22Rv1 (cell line): ENCODE measurements around the gene HTR1D.
"Not testable (repeated sequence)": the region's sequence is repeated elsewhere in the genome, so short reads cannot be mapped to it uniquely, and the experiment has no call there.

Source experiments
- H3K27ac ChIP-seq: fragments of 450-650 bp; 2 replicates; pipeline ENCODE4 v1.5.1; 2017
- ZFX ChIP-seq: fragments of 450-650 bp; IDR thresholded peaks from 2 replicates; pipeline ENCODE4 v1.6.1; 2017; ENCODE audit warnings: antibody characterized with exemption, borderline replicate concordance
- TF ChIP-seq, protein P1 (sequence below): fragments of 450-650 bp; IDR thresholded peaks from 2 replicates; pipeline ENCODE4 v1.5.1; 2017; ENCODE audit warnings: mild to moderate bottlenecking

Gene HTR1D

DNA sequence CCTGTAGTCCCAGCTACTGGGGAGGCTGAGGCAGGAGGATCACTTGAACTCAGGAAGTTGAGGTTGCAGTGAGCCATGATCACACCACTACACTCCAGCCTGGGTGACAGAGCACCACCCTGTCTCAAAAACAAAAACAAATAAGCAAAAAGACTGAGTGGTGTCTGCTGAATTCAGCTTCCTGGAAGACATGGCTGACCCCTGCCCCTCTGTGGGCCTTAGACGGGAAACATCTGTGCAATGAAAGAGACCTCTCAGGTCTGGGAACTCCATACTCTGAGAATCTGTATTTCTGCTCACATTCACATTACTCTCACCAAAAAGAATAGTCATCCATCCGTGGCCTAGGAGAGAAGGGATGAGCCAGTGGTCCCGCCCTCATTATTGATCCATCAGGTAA is 2.0 kb downstream of the HTR1D start:
- no peak overlapping the region for H3K27ac ChIP-seq
- TF ChIP-seq, protein P1, sequence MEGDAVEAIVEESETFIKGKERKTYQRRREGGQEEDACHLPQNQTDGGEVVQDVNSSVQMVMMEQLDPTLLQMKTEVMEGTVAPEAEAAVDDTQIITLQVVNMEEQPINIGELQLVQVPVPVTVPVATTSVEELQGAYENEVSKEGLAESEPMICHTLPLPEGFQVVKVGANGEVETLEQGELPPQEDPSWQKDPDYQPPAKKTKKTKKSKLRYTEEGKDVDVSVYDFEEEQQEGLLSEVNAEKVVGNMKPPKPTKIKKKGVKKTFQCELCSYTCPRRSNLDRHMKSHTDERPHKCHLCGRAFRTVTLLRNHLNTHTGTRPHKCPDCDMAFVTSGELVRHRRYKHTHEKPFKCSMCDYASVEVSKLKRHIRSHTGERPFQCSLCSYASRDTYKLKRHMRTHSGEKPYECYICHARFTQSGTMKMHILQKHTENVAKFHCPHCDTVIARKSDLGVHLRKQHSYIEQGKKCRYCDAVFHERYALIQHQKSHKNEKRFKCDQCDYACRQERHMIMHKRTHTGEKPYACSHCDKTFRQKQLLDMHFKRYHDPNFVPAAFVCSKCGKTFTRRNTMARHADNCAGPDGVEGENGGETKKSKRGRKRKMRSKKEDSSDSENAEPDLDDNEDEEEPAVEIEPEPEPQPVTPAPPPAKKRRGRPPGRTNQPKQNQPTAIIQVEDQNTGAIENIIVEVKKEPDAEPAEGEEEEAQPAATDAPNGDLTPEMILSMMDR: no peak
- no peak for TF ChIP-seq ZFX

DNA sequence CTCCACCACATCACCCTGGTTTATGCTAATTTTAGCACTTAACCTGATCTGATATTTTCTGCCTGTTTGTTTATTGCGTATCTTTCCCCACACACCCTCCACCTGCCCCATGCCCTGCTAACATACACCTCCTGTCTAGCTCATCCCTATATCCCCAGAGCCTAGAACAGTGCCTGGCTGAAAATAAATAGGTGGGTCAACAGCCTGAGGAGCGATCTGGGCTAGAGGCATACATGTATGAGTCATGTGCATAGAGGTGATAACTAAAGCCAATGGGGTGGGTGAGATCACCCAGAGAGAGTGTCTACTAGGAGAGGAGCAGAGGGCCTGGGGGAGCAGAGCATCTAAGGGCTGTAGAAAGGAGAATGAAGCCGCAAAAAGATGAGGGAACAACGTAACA is 2.7 kb downstream of the HTR1D start:
- TF ChIP-seq, protein P1: no peak
- TF ChIP-seq ZFX: no peak
- no peak overlapping the region for H3K27ac ChIP-seq

DNA sequence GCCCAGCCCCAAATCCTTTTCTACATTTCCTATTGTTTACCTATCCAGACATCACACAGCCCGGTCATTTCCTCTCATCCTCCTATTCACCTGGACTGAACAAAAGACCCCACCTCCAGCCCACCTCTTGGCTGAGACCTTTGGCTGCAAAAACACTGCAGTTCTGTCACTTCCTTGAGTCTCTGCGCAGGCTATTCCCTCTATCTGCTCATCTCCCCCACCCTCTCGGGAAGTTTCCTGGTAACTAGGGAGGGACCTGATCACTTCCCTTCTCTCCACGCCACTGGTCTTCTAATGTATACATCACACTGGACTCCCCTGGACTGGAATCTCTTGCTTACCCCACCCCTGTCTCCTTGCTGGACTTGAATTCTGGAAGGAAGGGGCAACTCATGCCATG is 5.3 kb downstream of the HTR1D start:
- TF ChIP-seq, protein P1: no peak
- TF ChIP-seq ZFX: no peak
- no peak overlapping the region for H3K27ac ChIP-seq

DNA sequence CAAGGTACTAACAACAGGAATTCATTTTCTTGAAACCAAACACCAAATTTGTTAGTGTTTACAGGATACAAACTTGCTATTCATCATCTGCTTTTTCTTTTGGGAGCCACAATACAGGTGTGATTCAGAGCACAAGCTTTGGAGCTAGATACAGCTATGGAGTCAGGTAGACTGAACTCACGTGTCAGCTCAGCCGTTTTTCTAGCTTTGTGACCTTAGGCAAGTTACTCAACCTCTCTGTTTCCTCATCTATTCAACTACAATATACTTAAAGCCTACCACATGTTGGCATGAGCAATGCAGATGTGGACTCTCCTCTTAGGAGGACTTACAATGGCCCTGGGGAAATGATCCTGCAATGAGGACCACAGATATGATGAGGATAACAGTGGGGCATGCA is 6.3 kb downstream of the HTR1D start:
- no peak overlapping the region for H3K27ac ChIP-seq
- TF ChIP-seq, protein P1: no peak
- TF ChIP-seq ZFX: no peak

DNA sequence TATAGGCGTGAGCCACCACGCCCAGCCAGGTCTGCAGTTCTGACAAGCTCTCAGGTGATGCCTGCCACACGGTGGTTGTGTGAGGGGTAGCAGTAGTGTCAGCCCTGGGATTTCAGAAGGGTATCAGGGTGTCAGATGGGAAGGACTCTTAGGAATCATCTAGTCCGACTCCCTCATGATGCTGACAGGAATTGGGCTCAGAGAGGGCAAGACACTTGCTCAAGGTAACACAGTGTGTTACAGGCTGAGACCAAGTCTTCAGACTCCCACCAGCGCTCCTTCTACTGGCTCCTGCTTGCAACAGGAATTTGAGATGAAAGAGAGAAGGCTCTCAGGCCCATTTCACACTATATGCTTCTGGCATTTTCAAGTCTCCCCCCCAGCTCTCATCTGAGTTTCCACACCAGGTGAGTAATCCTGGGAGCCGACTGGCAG is 6.9 kb downstream of the HTR1D start:
- H3K27ac ChIP-seq: no peak overlapping the region
- TF ChIP-seq, protein P1: no peak
- TF ChIP-seq ZFX: no peak

DNA sequence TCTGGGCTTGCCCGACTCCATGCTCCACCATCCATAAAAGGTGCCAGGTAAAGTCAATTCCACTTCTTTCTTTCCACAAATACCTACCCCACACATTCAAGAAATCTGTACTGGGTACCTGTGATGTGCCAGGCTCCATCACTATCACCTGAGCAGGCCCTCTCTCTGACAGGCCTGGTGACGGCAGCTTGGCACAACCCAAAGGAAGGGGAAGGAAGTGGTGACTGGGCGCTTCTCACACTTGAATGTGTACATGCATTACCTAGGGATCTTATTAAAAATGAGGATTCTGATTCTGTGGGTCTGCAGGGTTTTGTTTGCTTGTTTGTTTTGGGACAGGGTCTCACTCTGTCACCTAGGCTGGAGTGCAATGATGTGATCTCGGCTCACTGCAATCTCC is 7.5 kb downstream of the HTR1D start:
- TF ChIP-seq ZFX: no peak
- TF ChIP-seq, protein P1: no peak
- no peak overlapping the region for H3K27ac ChIP-seq

DNA sequence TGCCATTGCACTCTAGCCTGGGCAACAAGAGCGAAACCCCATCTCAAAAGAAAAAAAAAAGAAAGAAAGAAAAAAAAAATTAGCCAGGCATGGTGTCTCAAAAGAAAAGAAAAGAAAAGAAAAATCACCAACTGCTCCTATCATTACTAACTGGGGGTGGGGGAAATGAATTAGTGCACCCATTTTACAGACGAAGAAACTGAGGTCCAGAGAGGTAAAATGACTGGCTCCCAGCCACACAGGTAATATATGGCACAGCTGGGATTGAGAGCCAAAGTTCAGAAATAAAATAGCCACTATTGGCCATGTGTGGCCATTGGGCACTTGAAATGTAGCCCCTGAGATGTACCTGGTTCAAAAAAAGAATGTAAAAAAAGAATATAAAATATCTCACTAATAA is 8.8 kb downstream of the HTR1D start:
- no peak overlapping the region for H3K27ac ChIP-seq
- no peak for TF ChIP-seq ZFX
- TF ChIP-seq, protein P1: no peak

DNA sequence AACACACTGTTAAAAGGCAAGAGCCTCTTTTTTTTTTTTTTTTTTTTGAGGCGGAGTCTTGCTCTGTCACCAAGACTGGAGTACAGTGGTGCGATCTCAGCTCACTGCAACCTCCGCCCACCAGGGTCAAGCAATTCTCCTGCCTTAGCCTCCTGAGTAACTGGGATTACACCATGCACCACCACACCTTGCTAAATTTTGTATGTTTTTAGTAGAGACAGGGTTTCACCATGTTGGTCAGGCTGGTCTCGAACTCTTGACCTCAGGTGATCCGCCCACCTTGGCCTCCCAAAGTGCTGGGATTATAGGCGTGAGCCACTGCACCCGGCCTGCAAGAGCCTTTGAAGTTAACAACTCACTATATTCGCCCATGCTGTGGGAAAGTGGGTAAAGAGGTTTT is 9.6 kb downstream of the HTR1D start:
- H3K27ac ChIP-seq: not testable (repeated sequence)
